Esophagus muscularis mucosa (tissue), 4 donors: ENCODE data around the gene SHLD1. TPM values are rescaled to one million over a fixed set of nuclear protein-coding genes. Genes with fewer than 3 reads are reported as not detected.

Experiments used
- DNase-seq: peaks from one replicate; pipeline ENCODE4 v3.0.0-alpha.2; 2017; ENCODE audit errors: extremely low spot score
- H3K27ac ChIP-seq, 4 donors: fragments of 200-600 bp; sonication (generic); replicated peaks in 1 of 4; 1 replicate in 3 of 4; 2 replicates in 1 of 4; pipeline ENCODE4 v1.5.1; 2016 to 2019; ENCODE audit warnings: mild to moderate bottlenecking in 1 of 4
- H3K27me3 ChIP-seq, 4 donors: fragments of 200-600 bp; sonication (generic); one replicate each; pipeline versions ENCODE4 v1.5.1 to v1.6.0; 2016 to 2019
- H3K36me3 ChIP-seq, 4 donors: fragments of 200-600 bp; sonication (generic); one replicate each; pipeline ENCODE4 v1.5.1; 2016 to 2019
- H3K4me1 ChIP-seq, 4 donors: fragments of 200-600 bp; sonication (generic); one replicate each; pipeline ENCODE4 v1.5.1; 2016 to 2019
- H3K4me3 ChIP-seq, 4 donors: fragments of 200-600 bp; sonication (generic); 1 replicate in 2 of 4; 2 replicates in 2 of 4; pipeline ENCODE4 v1.5.1; 2016 to 2019; ENCODE audit warnings: mild to moderate bottlenecking in 4 of 4, moderate library complexity in 1 of 4
- H3K9me3 ChIP-seq, 4 donors: fragments of 200-600 bp; sonication (generic); 1 replicate in 3 of 4; 2 replicates in 1 of 4; pipeline ENCODE4 v1.5.1; 2016 to 2019
- EP300 ChIP-seq: sonication (generic); formaldehyde crosslinking; IDR thresholded peaks from one replicate; pipeline ENCODE4 v1.6.1; 2017; ENCODE audit warnings: antibody characterized with exemption
- POLR2A ChIP-seq: fragments of 450-650 bp; IDR thresholded peaks from one replicate; pipeline ENCODE4 v1.6.1; 2017; ENCODE audit warnings: antibody characterized with exemption, moderate library complexity, mild to moderate bottlenecking, low read depth
- POLR2AphosphoS5 ChIP-seq, 2 donors: sonication (generic); formaldehyde crosslinking; IDR thresholded peaks; one replicate each; pipeline ENCODE4 v1.6.1; 2017; ENCODE audit warnings: antibody characterized with exemption in 2 of 2
- WGBS: methylation state at CpG from one replicate; pipeline ENCODE4 v1.1.5; 2018; 5-methylcytosine and 5-hydroxymethylcytosine counted together
- intact Hi-C: fragments of 100-400 bp; cut with DNase I; formaldehyde crosslinking; loops from one replicate; pipeline ENCODE4 v1.15.1; 2023
- total RNA-seq, 4 donors: library from RNA; depleted of rRNA; stranded (reverse); fragments of >200 nt; gene quantifications; one replicate each; pipeline versions ENCODE4 v1.1.0 to v1.2.1, GENCODE V29; 2016
- TF ChIP-seq, protein P1 (sequence below), 3 experiments: fragments of 200-600 bp in 2 of 3; fragments of 450-650 bp in 1 of 3; sonication (generic) in 2 of 3; IDR thresholded peaks; one replicate each; pipeline ENCODE4 v1.5.1; 2017 to 2019; ENCODE audit warnings: antibody characterized with exemption in 3 of 3, mild to moderate bottlenecking in 2 of 3, moderate library complexity in 1 of 3

The SHLD1 gene
- total RNA-seq, 4 donors from 2014 or later, result 1.7 to 4.6 (median 2.6) TPM

DNA sequence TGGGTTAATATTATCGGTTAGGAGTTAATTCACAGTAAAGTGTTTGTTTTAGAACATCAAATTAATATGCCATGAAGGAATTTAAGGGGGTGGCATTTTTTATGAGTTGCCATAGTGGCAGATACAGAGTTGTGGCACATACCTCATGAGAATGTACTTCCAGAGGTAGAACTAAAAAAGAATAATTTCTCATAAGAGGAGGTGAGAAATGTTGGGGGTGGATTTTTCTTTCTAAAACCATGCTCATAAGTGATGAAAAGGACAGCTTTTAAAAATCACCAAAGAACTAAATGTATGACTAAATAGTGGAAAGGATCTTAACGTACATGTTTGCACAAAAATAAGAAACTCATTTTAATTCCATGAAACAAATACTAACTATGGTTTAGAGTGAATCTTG is 58.7 kb downstream of the SHLD1 start:
- H3K36me3 ChIP-seq, result no peaks in the 10 kb centered on the region
- H3K27me3 ChIP-seq, result no peaks in the 10 kb centered on the region
- H3K4me3 ChIP-seq, result no peak overlapping the region
- intact Hi-C loops, result no loop called here
- WGBS, result 64% methylated on average over 2 of the region's 2 CpGs
- H3K27ac ChIP-seq, result no peak overlapping the region
- no peak for TF ChIP-seq POLR2A
- no peak for TF ChIP-seq POLR2AphosphoS5 (IDR thresholded peaks at IDR 0.05)
- TF ChIP-seq, protein P1, sequence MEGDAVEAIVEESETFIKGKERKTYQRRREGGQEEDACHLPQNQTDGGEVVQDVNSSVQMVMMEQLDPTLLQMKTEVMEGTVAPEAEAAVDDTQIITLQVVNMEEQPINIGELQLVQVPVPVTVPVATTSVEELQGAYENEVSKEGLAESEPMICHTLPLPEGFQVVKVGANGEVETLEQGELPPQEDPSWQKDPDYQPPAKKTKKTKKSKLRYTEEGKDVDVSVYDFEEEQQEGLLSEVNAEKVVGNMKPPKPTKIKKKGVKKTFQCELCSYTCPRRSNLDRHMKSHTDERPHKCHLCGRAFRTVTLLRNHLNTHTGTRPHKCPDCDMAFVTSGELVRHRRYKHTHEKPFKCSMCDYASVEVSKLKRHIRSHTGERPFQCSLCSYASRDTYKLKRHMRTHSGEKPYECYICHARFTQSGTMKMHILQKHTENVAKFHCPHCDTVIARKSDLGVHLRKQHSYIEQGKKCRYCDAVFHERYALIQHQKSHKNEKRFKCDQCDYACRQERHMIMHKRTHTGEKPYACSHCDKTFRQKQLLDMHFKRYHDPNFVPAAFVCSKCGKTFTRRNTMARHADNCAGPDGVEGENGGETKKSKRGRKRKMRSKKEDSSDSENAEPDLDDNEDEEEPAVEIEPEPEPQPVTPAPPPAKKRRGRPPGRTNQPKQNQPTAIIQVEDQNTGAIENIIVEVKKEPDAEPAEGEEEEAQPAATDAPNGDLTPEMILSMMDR (IDR thresholded peaks at IDR 0.05), result no peak
- no peak for TF ChIP-seq EP300
- DNase-seq, result no peak
- no peaks in the 10 kb centered on the region for H3K9me3 ChIP-seq
- H3K4me1 ChIP-seq, result peaks cover 0 to 7% (median 5%) of the 10 kb centered on the region in 4 donors

DNA sequence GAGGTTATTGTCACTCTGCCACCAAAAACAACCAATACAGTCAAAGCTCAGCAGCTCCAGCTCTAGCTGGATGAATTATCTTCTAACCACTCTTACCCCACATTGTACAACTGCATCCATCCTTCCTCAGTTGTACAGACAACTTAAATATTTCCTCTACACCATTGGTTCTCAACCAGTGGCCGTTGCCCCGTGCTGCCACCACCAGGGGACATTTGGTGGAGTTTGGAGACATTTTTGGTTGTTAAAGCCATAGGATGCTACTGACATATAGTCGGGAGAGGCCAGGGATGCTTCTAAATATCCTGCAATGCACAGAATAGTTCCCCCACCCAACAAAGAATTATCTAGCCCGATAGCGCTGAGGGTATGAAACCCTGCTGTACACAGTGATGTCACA is 59.3 kb downstream of the SHLD1 start:
- Histone ChIP-seq H3K4me1 (peaks cover 0 to 5% (median 4%) of the 10 kb centered on the region in 4 donors), H3K9me3 (no peaks in the 10 kb centered on the region), H3K27me3 (no peaks in the 10 kb centered on the region), H3K27ac (no peak overlapping the region), H3K4me3 (no peak overlapping the region), H3K36me3 (no peaks in the 10 kb centered on the region)
- intact Hi-C loops, result no loop called here
- no peak for DNase-seq
- TF ChIP-seq POLR2AphosphoS5 (IDR thresholded peaks at IDR 0.05), result no peak
- no peak for TF ChIP-seq EP300
- no peak for TF ChIP-seq POLR2A
- TF ChIP-seq, protein P1 (IDR thresholded peaks at IDR 0.05), result no peak
- WGBS, result 96% methylated on average over 5 of the region's 5 CpGs

DNA sequence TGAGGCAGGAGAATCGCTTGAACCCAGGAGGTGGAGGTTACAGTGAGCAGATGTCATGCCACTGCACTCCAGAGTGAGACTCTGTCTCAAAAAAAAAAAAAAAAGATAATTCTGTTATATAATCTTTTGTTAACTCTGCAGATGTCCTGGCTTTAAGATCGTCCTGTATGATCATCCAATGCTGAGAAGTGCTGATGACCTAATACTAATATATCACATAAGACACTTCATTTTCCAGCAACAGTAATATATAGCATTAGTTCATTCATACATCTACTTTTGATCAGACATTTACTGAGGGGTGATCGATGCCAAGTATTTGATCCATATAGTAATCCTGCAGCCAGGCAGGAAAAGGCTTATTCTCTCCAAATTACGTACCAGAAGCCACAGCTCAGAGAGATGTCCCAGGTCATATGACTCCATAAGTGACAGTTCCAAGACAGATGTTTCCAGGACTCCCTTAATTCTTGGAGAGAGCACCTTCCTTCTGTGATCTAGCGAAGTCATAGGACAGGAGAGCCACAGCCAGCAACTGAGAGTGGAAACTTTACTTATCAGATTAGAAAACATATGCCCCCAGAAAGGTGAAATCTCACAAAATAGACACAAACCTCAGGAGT is 60.7 kb downstream of the SHLD1 start:
- no peaks in the 10 kb centered on the region for H3K27me3 ChIP-seq
- H3K27ac ChIP-seq, result no peak overlapping the region
- H3K4me1 ChIP-seq, result no peaks in the 10 kb centered on the region
- H3K36me3 ChIP-seq, result no peaks in the 10 kb centered on the region
- WGBS, result 88% methylated on average over 5 of the region's 5 CpGs
- no peak for DNase-seq
- intact Hi-C loops, result no loop called here
- H3K9me3 ChIP-seq, result no peaks in the 10 kb centered on the region
- H3K4me3 ChIP-seq, result no peak overlapping the region
- no peak for TF ChIP-seq EP300
- TF ChIP-seq POLR2A, result no peak
- TF ChIP-seq, protein P1 (IDR thresholded peaks at IDR 0.05), result no peak
- no peak for TF ChIP-seq POLR2AphosphoS5 (IDR thresholded peaks at IDR 0.05)

DNA sequence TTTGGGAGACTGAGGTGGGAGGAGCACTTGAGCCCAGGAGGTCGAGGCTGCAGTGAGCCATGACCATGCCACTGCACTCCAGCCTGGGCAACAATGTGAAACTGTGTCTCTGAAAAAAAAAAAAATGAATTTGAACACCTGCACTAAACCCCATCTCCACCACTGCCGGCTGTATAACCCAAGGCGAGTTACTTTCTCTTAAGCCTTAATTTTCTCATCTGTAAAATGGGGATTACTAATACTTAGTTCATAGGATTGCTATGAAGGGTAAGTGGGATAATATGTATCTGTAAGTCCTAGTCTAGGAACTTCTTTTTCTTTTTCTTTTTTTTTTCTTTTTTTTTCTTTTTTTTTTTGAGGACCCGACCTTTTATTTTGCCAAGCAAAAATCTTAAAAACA is 61.5 kb downstream of the SHLD1 start:
- Histone ChIP-seq H3K4me1 (no peaks in the 10 kb centered on the region), H3K4me3 (no peak overlapping the region), H3K27ac (no peak overlapping the region), H3K27me3 (no peaks in the 10 kb centered on the region), H3K9me3 (no peaks in the 10 kb centered on the region), H3K36me3 (no peaks in the 10 kb centered on the region)
- 96% methylated on average over 4 of the region's 4 CpGs for WGBS
- intact Hi-C loops, result no loop called here
- no peak for DNase-seq
- TF ChIP-seq EP300 (no peak), POLR2A (no peak), POLR2AphosphoS5 (IDR thresholded peaks at IDR 0.05) (no peak)
- TF ChIP-seq, protein P1 (IDR thresholded peaks at IDR 0.05), result no peak

DNA sequence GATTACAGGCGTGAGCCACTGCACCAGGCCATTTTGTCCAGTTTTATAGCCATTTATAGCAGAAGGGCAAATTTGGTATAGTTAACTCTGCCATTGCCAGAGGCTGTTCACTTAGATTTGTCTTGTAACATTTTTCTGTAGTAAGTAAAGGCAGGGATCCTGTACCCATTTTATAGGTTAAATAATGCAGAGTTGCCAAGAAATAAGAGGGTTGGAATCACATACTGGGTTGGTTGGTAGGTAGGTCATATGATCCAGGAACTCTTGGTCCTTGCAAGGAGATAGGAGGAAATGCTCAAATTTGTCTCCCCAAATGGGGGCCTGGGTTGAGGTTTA is 68.1 kb downstream of the SHLD1 start:
- TF ChIP-seq POLR2AphosphoS5 (IDR thresholded peaks at IDR 0.05) (no peak), POLR2A (no peak), EP300 (no peak)
- TF ChIP-seq, protein P1 (IDR thresholded peaks at IDR 0.05), result no peak
- Histone ChIP-seq H3K36me3 (no peaks in the 10 kb centered on the region), H3K9me3 (no peaks in the 10 kb centered on the region), H3K4me3 (no peak overlapping the region), H3K27me3 (no peaks in the 10 kb centered on the region), H3K4me1 (peaks cover 6 to 12% (median 10%) of the 10 kb centered on the region in 4 donors), H3K27ac (no peak overlapping the region)
- WGBS, result 100% methylated on average over 1 of the region's 1 CpG
- no peak for DNase-seq
- intact Hi-C loops, result no loop called here
